Fibroblast of villous mesenchyme (primary cell): ENCODE measurements around the gene SRPK3. TPM values are rescaled to one million over a fixed set of nuclear protein-coding genes. Genes with fewer than 3 reads are reported as not detected.

Experiments used
- DNase-seq: peaks from one replicate; pipeline ENCODE4 v3.0.0-alpha.2; 2010; ENCODE audit warnings: low read depth
- H3K4me3 ChIP-seq: 2 replicates; pipeline ENCODE4 v1.5.1; 2011; ENCODE audit warnings: low read depth, mild to moderate bottlenecking, low read length
- total RNA-seq: library from RNA; depleted of rRNA; stranded (reverse); fragments of >200 nt; gene quantifications from 2 replicates; pipeline ENCODE4 v1.2.3, GENCODE V29; 2012
- TF ChIP-seq, protein P1 (sequence below): IDR thresholded peaks from 2 replicates; pipeline ENCODE4 v1.5.1; 2012; ENCODE audit warnings: low read depth, mild to moderate bottlenecking, low read length; ENCODE audit not compliant: insufficient read depth

Gene SRPK3
- total RNA-seq, 1 donor: 0.86 TPM

DNA sequence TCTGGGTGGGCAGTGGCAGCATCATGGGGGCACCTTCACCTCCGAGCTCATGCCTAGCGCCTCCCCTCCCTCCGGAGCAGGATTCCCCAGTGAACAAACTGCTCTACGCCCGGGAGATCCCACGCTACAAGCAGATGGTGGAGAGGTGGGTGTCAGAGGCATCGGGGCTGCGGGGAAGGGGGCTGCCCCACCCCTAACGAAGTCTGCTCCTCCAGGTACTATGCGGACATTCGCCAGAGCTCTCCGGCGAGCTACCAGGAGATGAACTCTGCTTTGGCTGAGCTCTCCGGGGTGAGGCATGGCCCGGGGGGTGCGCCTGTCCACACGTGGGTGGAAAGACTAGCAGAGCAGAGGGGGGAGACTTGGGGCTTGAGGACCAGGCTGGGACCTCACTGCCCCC is 2.7 kb upstream of the SRPK3 start:
- TF ChIP-seq, protein P1, sequence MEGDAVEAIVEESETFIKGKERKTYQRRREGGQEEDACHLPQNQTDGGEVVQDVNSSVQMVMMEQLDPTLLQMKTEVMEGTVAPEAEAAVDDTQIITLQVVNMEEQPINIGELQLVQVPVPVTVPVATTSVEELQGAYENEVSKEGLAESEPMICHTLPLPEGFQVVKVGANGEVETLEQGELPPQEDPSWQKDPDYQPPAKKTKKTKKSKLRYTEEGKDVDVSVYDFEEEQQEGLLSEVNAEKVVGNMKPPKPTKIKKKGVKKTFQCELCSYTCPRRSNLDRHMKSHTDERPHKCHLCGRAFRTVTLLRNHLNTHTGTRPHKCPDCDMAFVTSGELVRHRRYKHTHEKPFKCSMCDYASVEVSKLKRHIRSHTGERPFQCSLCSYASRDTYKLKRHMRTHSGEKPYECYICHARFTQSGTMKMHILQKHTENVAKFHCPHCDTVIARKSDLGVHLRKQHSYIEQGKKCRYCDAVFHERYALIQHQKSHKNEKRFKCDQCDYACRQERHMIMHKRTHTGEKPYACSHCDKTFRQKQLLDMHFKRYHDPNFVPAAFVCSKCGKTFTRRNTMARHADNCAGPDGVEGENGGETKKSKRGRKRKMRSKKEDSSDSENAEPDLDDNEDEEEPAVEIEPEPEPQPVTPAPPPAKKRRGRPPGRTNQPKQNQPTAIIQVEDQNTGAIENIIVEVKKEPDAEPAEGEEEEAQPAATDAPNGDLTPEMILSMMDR: no peak
- no peak for DNase-seq
- no peak overlapping the region for H3K4me3 ChIP-seq

DNA sequence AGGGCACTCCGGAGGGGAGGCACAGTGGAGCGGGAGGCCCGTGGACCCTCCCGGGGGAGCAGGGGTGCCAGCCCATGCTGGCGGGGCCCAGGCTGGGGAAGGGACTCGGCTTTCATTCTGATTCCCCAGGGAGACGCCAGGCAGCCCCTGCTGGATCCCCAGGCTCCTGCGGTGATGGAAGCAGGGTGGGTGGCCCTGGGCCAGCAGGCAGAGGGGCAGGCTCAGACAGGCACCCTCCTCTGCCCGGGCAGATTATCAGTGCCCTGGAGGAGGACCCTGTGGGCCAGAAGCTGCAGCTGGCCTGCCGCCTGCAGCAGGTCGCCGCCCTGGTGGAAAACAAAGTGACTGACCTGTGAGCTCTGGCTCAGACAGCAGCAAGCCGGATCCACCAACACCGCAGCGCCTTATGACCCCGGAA is 2.1 kb upstream of the SRPK3 start:
- TF ChIP-seq, protein P1: no peak
- DNase-seq: no peak
- H3K4me3 ChIP-seq: no peak overlapping the region

DNA sequence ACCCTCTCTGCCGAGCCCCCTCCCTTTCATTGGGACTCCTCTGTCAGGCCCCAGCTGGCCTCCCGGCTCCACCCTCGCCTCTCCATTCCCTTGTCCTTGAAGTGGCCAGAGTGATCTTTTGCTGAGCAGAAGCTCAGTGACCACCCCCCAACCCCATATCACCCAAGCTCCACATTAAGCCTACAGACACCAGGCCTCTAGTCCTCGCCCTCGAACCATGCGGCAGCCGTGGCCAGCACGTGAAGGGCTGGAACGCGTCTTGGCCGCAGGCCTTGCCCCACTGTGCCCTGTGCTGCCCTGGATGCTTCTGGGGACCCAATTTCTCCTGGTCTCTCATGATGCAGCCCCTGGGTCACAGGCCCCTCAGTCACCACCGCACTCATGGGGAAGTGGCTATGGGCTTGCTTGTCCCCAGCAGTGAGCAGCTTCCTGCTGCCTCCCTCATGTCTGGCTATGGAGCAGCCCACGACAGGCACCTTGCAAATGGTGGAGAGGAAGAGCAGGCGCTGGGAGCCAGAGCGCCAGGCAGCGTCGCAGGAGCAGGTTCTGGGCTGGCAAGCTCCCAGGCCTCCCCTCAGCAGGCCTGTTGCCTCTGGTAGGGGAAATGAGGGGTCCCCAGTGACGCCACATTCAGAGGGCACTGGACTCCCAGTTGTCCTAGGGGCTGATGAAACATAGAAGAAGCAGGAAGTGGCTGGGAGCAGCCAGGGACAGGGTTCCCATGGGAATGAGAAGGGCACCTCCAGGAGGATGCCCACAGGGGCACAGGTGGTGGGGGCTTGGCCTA is 757 bp upstream of the SRPK3 start:
- no peak for DNase-seq
- TF ChIP-seq, protein P1: no peak

DNA sequence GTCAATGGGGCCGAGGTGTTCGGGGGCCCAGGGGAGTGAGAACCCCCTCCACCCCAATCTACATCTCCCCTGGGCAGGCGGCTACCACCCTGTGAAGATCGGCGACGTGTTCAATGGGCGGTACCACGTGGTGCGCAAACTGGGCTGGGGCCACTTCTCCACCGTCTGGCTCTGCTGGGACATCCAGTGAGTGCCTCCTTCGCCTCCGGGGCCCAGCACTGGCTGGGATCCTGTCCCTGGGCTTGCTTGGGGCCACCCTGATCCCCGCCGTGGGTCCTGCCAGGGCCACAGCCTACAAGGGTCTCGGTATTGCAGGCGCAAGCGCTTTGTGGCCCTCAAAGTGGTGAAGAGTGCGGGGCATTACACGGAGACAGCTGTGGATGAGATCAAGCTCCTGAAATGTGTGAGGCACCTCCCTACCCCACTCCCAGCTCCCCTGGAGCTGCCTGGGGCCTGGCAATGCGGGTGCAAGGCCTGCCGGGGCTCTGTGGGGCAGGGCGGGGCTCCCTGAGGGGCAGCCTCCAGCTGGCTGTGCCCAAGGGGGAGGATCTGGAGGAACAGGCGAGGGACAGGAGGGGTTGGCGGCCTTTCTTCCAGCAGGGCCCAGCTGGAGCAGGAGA is 697 bp downstream of the SRPK3 start:
- TF ChIP-seq, protein P1: no peak
- DNase-seq: no peak
- H3K4me3 ChIP-seq: no peak overlapping the region

More for the DNA sequence above, 757 bp upstream of the SRPK3 start:
- H3K4me3 ChIP-seq: no peak overlapping the region

DNA sequence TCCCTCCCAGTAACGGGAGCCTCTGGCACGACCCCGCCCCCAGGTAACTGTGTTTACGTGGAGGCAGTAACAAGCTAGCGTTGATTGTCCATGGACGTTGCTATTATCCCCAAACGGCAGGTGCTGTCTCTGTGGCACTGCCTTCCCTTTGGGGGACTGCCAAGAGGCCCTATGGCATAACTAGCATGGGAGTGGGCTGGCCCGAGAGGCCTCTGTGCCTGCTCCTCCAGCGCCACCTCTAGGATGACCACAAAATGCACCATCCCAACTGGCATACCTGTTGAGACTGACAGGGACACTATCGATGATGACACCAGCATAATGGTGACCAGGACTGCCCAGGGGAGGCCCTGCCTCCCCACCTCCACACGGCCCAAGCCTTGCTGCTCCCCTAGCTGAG is 1.5 kb downstream of the SRPK3 start:
- no peak for DNase-seq
- TF ChIP-seq, protein P1: no peak
- no peak overlapping the region for H3K4me3 ChIP-seq

DNA sequence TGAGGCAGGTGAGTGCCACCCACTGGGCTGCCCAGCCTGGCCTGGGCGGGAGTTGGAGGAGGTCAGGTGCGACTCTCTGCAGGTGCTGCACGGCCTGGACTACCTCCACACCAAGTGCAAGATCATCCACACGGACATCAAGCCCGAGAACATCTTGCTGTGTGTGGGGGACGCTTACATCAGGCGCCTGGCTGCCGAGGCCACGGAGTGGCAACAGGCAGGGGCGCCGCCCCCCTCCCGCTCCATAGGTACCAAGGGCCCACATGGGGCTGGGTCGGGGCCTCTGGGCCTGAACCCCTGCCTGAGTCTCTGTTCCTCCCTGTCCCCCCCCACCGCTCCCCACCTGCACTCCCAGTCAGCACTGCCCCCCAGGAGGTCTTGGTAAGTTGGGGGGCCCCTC is 2.0 kb downstream of the SRPK3 start:
- no peak overlapping the region for H3K4me3 ChIP-seq
- no peak for DNase-seq
- TF ChIP-seq, protein P1: no peak
